HG03159 (cell line): ENCODE measurements around the gene PRKCD.

Experiments
- ATAC-seq: cut with Tn5 transposase; IDR thresholded peaks from one replicate; pipeline ENCODE4 v1.9.1; 2021; ENCODE audit warnings: mild to moderate bottlenecking, moderate library complexity; ENCODE audit not compliant: unreplicated experiment

PRKCD gene

DNA sequence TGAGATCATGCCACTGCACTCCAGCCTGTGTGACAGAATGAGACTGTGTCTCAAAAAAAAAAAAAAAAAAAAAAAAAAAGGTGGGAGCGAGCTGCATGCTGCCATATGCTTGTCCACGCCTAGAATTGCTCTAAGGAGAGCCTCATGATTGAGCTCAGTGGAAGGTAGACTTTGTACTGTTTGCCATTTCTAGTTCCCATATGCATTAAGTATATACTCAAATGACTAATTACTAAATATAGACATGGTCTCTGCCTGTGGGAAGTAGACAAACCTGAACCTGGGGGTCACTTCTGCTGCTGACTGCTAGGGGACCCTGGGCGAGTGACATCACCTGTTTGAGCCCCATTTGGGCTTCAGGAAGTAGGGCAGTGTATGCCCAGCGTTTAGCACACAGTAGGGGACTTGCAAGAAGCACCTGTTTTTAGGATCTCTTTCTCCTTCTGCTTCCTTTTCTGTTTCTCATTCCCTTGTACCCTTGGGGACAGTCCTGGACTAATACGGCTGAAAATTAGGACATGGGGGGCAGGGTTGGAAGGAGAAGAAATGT is 27.2 kb downstream of the PRKCD start:
- ATAC-seq: no peak

DNA sequence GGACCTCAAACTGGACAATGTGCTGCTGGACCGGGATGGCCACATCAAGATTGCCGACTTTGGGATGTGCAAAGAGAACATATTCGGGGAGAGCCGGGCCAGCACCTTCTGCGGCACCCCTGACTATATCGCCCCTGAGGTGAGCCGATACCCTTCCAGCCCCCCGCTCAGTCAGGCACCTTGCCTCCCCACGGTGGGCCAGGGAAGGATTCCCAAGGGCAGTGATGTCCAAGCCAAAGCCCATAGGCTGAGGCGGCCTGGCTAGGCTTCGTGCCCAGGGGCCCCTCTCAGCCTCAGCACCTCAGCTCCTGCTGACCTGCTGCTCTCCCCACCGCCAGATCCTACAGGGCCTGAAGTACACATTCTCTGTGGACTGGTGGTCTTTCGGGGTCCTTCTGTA is 27.7 kb downstream of the PRKCD start:
- ATAC-seq: no peak

DNA sequence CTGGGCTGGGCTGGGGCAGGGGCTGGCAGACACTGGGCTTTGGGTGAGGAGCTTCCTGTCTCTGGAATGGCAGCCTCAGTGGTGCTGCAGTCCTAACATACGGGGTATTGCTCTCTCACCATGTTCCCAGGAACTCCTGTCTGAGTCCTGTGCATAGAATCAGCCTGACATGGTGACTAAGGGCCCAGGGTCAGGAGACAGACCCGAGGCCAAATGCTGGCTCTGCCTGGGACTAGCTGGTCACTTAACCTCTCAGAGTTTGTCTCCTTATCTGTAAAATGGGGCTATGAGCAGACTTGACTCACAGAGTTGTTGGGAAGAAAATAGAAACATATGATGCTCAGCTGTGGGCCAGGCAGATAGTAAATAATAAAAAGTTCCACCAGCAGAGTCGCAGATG is 28.3 kb downstream of the PRKCD start:
- no peak for ATAC-seq

DNA sequence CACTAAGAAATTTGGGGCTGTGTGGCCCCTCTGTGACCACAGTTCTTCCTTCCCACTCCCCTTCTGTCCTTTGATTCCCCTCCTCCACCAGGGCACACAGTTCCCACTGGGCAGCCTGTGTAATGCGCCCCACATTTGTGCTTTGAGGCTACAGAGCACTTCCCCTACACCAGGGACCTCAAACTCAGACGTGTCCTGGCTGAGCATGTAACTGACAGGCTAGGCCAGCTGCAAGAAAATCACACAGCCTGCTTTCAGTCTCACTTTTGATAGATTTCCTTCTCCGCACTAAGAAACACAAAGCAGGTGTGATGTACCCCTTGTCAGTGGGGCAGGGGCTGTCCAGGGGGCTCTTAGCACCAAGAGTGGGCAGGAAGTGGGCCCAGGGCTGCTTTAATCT is 29.6 kb downstream of the PRKCD start:
- ATAC-seq: peak; percentile 36

DNA sequence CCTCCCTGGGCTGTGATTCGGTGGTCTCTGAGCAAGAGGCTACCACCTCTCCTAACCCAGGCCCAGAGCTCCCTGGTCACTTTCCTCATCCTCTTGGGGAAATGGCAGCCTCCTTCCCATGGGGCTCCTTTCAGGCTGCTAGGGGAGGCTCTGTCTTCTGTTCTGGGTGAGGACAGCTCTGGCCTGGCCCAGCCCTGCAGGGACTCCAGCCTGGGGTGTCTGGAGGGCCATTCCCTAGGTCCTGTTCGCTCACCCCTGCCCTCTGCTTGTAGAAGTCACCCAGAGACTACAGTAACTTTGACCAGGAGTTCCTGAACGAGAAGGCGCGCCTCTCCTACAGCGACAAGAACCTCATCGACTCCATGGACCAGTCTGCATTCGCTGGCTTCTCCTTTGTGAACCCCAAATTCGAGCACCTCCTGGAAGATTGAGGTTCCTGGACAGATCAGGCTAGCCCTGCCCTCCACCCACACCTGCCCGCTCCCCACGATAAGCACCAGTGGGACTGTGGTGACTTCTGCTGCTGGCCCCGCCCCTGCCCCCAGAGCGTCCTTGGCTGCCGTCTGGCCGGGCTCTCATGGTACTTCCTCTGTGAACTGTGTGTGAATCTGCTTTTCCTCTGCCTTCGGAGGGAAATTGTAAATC is 30.9 kb downstream of the PRKCD start:
- ATAC-seq: no peak

DNA sequence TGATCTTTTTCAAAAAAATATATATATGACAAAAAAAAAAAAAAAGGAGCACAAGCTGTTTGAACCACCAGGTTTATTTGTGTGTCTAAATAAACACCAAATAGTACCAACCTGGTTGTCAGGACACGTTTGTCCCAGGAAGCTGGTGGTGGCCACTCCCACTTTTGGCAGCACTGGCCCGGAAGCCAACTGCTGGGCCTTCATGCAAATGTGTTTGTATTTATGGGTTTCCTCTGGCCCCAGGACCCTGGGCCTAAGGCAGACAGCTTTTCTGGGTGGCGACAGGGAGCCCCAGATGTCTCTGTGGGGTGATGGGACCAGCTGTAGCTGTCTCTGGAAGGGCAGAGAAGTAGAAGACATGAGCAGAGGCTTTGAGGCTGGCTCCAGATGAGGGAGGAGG is 31.6 kb downstream of the PRKCD start:
- ATAC-seq: no peak

DNA sequence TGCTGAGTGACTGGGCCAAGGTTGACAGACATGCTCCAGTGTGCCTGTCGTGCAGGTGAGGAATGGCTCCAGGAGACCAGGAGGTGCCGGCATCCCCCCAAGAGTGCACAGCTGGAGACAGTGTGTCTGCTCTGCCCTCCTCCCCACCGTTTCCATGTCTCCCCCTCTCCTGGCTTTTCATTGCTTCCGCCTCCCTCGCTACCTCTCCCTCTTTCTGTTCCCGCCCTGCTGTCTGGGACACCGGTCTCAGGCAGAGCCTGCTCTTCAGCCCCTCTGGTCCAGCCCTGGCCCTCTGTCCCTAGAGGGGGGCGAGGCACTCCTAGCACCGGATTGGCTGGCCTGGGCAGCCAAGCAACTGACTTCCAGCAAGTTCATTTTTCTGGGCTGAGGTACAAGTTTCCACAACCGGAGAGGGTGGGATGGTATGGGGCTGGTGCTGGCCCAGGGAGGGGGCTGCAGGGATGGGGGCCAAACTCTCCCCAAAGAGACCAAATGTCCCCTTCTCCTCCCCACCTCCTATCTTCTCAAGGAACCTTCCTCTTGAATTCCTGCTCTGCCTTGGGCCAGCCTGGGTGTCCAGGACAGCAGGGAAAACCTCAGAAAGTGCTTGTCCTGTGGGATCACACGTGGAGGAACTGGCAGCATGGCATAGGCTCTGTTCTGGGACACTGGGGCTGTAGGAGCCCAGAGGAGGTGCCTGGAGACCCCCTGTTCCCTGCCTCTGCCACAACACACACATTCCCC is 32.6 kb downstream of the PRKCD start:
- ATAC-seq: no peak

DNA sequence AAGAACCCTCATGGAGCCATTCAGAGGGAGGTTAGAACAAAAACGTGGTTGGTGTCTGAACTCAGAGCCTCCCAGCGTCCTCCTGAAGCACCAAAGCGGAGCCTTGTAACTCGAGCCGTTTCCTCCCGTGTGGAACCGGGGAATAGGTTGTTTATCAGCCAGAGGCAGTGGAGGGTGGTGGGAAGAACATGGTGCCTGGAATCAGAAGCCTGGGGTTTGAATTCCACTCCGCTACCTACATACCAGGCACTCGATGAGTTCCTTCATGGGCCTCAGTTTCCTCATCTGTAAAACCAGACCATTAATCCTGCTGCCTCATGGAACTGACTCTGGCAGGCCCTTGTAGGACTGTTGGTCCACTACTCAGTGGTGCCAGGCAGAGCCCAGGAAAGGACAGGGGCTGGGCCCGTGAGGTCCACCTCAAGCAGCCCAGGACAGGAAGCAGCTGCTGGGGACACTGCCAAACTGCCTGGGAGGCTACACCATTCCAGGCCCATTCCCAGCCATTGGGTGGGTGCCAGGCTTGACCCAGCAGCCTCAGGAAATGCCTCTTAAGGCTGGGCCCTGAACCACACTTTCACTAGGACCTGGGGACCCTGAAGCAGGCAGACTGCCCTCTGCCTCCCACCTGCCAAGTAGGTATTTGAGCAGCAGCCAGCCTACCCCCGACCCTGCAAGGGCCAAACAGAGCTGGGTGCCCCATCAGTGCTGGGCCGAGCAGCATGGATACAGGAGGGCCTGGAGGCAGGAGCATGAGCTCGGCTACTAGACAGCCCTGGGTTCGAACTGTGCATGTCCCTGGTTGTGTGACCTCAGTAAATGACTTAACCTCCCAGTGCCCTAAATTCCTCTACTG is 33.4 kb downstream of the PRKCD start:
- no peak for ATAC-seq

DNA sequence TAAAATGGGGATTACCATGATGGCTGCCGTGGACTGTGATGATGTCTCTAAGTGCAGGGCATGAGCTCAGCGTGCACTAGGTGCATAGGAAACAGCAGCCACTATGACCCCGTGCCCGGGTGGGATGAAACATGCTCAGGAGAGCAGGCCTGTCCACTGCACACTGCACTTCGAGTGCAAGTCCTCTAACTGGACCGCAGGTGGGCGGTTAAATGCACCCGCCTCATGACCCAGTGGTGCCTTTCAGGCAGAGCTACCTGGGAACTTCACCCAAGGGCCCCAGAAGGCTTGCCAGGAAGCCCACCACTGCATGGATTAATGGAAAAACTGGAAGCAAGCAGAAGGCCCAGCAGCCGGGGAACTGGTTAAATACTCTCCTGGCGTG is 34.0 kb downstream of the PRKCD start:
- no peak for ATAC-seq

DNA sequence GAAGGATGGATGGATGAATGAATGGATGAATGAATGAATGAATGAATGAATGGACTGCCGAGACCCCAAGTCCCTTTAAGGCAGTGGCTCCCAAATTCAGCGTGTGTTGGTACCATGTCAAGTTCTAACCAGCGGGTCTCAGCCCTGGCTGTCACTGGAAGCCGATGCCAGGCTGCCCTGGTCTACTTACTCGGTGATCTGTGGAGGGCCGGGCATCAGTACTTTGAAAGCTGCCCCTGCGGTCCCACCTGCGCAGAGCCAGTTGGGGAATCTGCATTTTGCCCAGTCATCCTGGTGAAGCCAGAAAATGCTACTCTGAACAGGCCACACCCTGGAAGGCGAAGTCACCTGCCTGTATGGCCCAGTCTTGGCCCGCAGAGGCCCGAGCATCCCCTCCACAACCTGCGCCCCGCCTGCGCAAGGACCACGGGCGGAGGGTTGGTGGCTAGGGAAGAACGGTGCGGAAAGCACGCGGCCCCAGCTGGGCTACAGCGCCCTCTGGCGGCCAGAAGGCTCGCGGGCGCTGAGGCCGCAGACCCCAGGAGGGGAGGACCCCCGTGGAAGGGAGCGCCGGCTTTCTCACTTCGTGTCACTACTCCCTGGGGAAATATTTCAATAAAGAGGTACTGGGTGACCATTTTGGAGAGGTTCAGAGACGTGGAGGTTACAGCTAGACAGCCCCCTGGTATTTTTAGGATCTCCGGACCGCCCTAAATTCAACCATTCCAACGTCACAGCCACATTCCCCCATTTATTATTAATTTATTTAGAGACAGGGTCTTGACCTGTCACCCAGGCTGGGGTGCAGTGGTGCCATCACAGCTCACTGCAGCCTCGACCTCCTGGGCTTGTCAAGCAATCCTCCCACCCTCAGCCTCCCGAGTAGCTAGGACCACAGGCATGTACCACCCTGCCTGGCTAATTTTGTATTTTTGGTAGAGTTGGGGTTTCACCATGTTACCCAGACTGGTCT is 34.9 kb downstream of the PRKCD start:
- ATAC-seq: no peak

DNA sequence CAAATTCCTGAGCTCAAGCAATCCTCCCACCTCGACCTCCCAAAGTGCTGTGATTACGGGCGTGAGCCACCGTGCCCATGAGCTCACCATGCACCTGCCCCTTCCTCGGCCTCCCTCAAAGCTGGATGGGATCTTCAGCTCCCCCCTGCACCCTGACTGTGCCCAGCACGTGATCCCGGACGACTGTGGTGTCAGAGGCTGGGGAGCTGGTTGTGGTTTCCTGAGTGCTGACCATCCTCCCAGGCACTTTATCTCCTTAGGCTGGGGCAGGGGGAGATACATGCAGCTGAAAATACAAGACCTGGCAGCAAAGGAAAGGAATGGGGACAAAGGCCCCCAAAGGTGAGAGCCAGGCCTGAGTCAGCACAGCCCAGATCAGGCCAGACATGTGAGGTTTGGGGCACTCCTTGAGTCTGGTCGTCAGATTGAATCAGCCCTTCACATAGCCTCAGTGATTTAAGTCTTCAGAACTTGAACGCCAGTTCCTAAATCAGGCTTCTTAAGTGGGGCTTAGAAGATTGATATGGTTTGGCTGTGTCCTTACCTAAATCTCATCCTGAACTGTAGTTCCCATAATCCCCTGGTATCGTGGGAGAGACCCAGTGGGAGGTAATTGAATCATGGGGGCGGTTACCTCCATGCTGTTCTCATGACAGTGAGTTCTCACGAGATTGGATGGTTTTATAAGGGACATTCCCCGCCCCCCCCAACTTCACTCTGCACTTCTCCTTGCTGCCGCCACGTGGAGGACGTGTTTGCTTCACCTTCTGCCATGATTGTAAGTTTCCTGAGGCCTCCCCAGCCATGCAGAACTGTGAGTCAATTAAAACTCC is 35.8 kb downstream of the PRKCD start:
- ATAC-seq: no peak

DNA sequence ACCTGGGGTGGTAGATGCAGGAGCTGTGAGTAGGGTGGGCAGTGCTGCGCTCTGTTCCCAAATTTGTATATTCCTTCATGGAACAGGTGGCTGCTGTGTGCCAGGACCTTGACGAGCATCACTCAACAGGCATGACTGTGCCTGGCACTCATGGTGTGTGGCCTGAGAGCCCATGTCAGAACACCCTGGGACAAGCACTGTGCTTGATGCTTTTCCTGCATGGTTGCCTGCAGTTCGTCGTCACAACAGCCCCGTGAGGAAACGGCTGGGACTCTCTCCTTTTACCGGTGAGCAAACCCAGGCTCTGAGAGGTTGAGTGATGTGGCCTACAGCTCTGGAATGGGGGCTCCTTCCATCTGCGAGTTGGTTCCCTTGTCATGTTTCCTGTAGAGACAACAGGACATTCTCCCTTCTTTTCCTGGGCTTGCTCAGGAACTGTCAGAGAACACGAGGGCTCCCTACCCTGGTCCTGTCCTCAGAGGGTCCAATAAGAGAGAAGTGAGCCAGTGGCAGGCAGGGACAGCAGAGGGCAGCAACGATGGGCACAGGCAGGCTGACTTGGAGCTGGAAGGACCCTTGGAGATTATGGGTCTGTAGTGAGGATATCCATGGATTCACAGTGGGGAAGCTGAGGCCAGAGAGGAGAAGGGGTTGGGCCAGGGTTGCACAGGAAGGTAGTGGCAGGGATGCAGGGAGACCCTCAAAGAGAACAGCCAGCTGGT is 37.4 kb downstream of the PRKCD start:
- ATAC-seq: no peak

DNA sequence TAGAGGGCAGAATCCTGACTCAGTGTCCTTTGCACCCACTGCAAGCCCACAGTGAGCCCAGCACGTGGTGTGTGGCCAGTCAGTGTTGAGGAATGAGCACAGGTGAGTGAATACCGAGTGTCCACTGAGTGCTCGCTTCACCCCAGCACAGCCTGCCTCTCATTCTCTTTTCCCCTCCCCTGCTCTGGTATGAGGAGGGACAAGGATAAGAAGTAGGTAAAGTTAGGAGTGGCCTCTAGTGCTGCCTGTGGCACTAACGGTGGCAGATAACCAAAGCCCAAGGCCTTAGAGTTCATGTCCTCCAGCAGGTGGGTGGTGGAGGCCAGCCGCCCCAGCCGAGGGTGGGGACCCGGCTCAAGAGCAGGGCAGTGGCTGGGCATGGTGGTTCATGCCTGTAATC is 38.0 kb downstream of the PRKCD start:
- no peak for ATAC-seq

DNA sequence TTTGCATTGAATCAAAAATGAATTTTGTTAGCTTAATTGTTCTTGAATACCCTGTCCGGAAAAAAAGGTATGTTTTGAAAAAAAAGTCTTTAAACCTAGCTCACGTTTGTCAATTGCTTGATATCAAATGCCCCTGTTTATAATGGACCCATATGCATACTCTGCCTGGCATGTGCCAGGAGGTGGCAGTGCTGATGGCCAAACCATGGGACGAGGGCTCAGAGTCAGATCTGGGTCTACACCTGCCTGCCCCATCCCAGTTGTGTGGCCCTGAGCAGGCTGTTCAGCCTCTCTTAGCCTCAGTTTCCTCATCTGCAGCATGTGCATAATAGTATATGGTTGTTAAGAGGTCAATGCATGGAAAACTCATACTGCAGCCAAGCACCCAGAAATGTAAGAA is 38.8 kb downstream of the PRKCD start:
- no peak for ATAC-seq

DNA sequence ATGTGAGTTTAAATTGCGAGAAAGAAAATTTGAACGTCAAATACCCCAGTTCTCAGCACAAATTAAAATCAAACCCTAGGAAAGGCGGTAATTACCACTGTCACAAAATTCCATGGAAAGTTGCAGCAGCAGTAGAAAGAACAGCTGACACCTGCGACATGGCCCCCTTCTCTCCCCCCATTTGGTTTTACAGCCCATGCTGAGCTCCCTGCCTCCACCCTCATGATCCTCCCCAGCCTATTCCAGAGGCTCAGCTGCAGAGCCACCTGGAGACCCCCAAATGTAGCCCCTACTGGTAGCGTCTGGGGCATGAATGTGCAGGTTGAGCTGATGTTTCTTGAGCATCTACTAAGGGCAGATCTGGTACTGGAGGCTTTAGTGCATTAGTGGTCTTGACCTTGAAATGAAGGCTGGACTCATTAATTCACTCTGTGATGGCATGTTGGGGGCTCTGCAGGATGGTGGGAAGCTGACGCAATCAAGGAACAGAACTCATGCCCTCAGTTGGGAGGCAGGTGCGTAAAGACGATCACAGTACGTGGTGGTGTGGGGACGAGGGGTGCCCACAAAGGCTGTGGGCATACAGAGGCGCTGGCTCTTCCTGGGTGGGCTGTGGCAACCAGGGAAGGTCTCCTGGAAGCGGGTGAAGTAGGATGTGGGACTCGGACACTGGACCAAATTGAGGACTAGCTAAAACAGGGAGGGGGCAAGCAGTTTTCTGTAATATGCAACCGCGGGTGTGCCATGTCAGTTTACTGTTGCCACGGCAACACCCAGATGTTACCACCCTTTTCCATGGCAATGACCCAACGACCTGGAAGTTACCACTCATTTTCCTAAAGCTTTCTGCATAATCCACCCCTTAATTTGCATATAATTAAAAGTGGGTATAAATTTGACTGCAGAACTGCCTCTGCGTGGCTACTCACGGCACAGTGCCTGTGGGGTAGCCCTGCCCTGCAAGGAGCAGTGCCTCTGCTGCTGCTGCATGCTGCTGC is 39.8 kb downstream of the PRKCD start:
- no peak for ATAC-seq

DNA sequence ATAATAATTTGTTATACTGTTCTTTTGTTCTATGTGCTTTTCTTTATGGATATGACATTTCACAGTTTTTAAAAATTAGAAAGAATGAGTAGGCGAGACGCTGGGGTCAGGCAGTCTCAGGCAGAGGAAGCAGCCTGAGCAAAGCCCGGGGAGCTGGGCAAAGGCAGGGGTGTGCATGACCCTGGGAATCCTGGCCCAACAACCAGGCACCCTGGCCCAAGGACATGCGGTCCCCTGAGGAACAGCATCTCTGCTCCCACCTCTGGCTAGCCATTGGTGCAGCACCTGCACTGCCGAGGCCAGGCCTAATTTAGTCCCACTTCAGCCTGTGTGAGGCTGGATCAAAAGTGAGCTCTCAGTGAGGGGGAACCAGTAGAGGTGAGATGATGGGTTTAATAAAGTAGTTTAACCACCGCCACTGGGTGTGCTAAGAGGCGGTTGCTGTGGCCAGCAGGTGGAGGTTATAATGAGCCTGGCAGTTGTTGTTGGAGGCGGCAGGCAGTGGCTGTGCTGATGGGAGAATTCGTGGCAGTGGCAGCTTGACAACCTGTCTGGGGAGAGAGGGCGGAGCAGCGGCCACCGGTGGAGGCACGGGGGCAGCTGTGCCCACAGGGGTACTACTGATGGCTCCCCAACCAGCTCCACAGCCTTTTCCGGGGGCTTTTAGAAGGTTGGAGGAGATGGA is 41.5 kb downstream of the PRKCD start:
- no peak for ATAC-seq
